AG09319 (cell line): ENCODE data around the gene CIART.

Experiments
- DNase-seq: peaks from one replicate; pipeline ENCODE4 v3.0.0-alpha.2; 2010; ENCODE audit warnings: low read depth; ENCODE audit errors: extremely low read depth
- CTCF ChIP-seq: IDR thresholded peaks from 2 replicates; pipeline ENCODE4 v1.5.1; 2011; ENCODE audit warnings: low read depth, mild to moderate bottlenecking, inconsistent platforms, low read length, moderate library complexity

CIART gene

GRCh38 chr1:150320667-150320978, 38.3 kb downstream of the CIART start:
- no peak for DNase-seq
- no peak for TF ChIP-seq CTCF

GRCh38 chr1:150321826-150322166, 39.4 kb downstream of the CIART start:
- TF ChIP-seq CTCF: no peak
- no peak for DNase-seq

GRCh38 chr1:150322310-150322709, 40.0 kb downstream of the CIART start:
- no peak for TF ChIP-seq CTCF
- DNase-seq: no peak

- DNase-seq: no peak
- TF ChIP-seq CTCF: no peak
Measured at GRCh38 chr1:150332651-150333290, 50.4 kb downstream of the CIART start.
